Lower lobe of right lung (tissue), 2 donors: ENCODE results near the gene IRAK2. TPM values are rescaled to one million over a fixed set of nuclear protein-coding genes. Genes with fewer than 3 reads are reported as not detected.
"Not testable (repeated sequence)": the region's sequence is repeated elsewhere in the genome, so short reads cannot be mapped to it uniquely, and the experiment has no call there.

ENCODE experiments used
- ATAC-seq, 2 donors: fragments of 200-7000 bp; cut with Tn5 transposase; one replicate each; pipeline ENCODE4 v1.9.1; 2020 to 2022; ENCODE audit warnings: mild to moderate bottlenecking in 2 of 2, moderate library complexity in 2 of 2
- DNase-seq: peaks from one replicate; pipeline ENCODE4 v3.0.0-alpha.2; 2020
- H3K27ac ChIP-seq: fragments of 200-600 bp; one replicate; pipeline ENCODE4 v1.8.0; 2022
- H3K27me3 ChIP-seq: fragments of 200-600 bp; one replicate; pipeline ENCODE4 v1.8.0; 2022; ENCODE audit warnings: low read depth
- H3K36me3 ChIP-seq: fragments of 200-600 bp; one replicate; pipeline ENCODE4 v1.8.0; 2022; ENCODE audit warnings: mild to moderate bottlenecking
- H3K4me1 ChIP-seq: fragments of 200-600 bp; one replicate; pipeline ENCODE4 v1.8.0; 2022
- H3K4me3 ChIP-seq: fragments of 200-600 bp; one replicate; pipeline ENCODE4 v1.8.0; 2022; ENCODE audit warnings: mild to moderate bottlenecking
- H3K9me3 ChIP-seq: fragments of 200-600 bp; one replicate; pipeline ENCODE4 v1.8.0; 2022
- CTCF ChIP-seq: fragments of 200-600 bp; IDR thresholded peaks from one replicate; pipeline ENCODE4 v1.8.0; 2022; ENCODE audit warnings: antibody characterized with exemption, mild to moderate bottlenecking
- intact Hi-C: fragments of 100-400 bp; cut with DNase I; formaldehyde crosslinking; loops from one replicate; pipeline ENCODE4 v1.11.0; 2022
- total RNA-seq: library from RNA; stranded (reverse); fragmentation: NEBNext Ultra II Directional; extraction: Animal tissue kit (Norgen Biotek cat#: 25700); gene quantifications from one replicate; pipeline ENCODE4 v1.2.1, GENCODE V29; 2021
- donor health status: DM: no; HTN: yes; CAD: no; lungs with severe emphysema.

Gene IRAK2
- total RNA-seq, 1 donor from 2014 or later, result 3.9 TPM

GRCh38 chr3:10162185-10162584, 2.5 kb upstream of the IRAK2 start:
- ATAC-seq, result no peak
- intact Hi-C loops, result no loop called here
- TF ChIP-seq CTCF, result no peak

GRCh38 chr3:10164201-10164545, 546 bp upstream of the IRAK2 start:
- Histone ChIP-seq H3K4me1 (peaks cover 14% of the 10 kb centered on the region), H3K4me3 (peak overlapping the region; percentile 93), H3K27ac (peak overlapping the region; percentile 74)
- H3K9me3 ChIP-seq, ATAC-seq, H3K27me3 ChIP-seq, intact Hi-C loops, DNase-seq, H3K36me3 ChIP-seq: not testable (repeated sequence)

More at GRCh38 chr3:10162185-10162584, 2.5 kb upstream of the IRAK2 start:
- no peak for DNase-seq
- Histone ChIP-seq H3K4me1 (peaks cover 14% of the 10 kb centered on the region), H3K27me3 (no peaks in the 10 kb centered on the region), H3K36me3 (no peaks in the 10 kb centered on the region), H3K27ac (no peak overlapping the region), H3K9me3 (no peaks in the 10 kb centered on the region), H3K4me3 (no peak overlapping the region)

GRCh38 chr3:10166213-10166604, 1.5 kb downstream of the IRAK2 start:
- intact Hi-C loops, result no loop called here
- ATAC-seq, result no peak

GRCh38 chr3:10169000-10169496, 4.3 kb downstream of the IRAK2 start:
- Histone ChIP-seq H3K27me3 (no peaks in the 10 kb centered on the region), H3K9me3 (peaks cover 6% of the 10 kb centered on the region), H3K4me1 (peaks cover 24% of the 10 kb centered on the region), H3K36me3 (no peaks in the 10 kb centered on the region), H3K4me3 (no peak overlapping the region), H3K27ac (no peak overlapping the region)
- no peak for ATAC-seq
- no peak for DNase-seq
- intact Hi-C loops, result no loop called here
- no peak for TF ChIP-seq CTCF

More at GRCh38 chr3:10166213-10166604, 1.5 kb downstream of the IRAK2 start:
- Histone ChIP-seq H3K27ac (no peak overlapping the region), H3K9me3 (peaks cover 6% of the 10 kb centered on the region), H3K4me1 (peaks cover 14% of the 10 kb centered on the region), H3K27me3 (no peaks in the 10 kb centered on the region), H3K4me3 (peak overlapping the region; percentile 93), H3K36me3 (no peaks in the 10 kb centered on the region)
- DNase-seq, result no peak
- no peak for TF ChIP-seq CTCF

- Histone ChIP-seq H3K4me1 (peaks cover 19% of the 10 kb centered on the region), H3K9me3 (peaks cover 6% of the 10 kb centered on the region), H3K27me3 (no peaks in the 10 kb centered on the region), H3K4me3 (no peak overlapping the region), H3K27ac (peak overlapping the region; percentile 6), H3K36me3 (no peaks in the 10 kb centered on the region)
- no peak for ATAC-seq
- no peak for TF ChIP-seq CTCF
- intact Hi-C loops, result no loop called here
- DNase-seq, result no peak
Observed at GRCh38 chr3:10170915-10171478, 6.3 kb downstream of the IRAK2 start.

- no peak for TF ChIP-seq CTCF
- Histone ChIP-seq H3K4me1 (peaks cover 16% of the 10 kb centered on the region), H3K27me3 (no peaks in the 10 kb centered on the region), H3K9me3 (peaks cover 6% of the 10 kb centered on the region), H3K4me3 (no peak overlapping the region), H3K36me3 (no peaks in the 10 kb centered on the region), H3K27ac (peak overlapping the region; percentile 73)
- DNase-seq (no peak), ATAC-seq (peak in 1 of 2 donors; percentile 12)
- intact Hi-C loops, result no loop called here
Observed at GRCh38 chr3:10173095-10173925, 8.6 kb downstream of the IRAK2 start.
